IPS-20b (cell line): Measurements from ENCODE around the gene CRYBB1.

ENCODE experiments used
- H3K27ac ChIP-seq: one replicate; pipeline ENCODE4 v1.5.1; 2013; ENCODE audit warnings: low read length
- H3K27me3 ChIP-seq: 2 replicates; pipeline ENCODE4 v1.6.1; 2013; ENCODE audit warnings: mild to moderate bottlenecking, low read length, inconsistent platforms; ENCODE audit not compliant: insufficient read depth
- H3K36me3 ChIP-seq: 2 replicates; pipeline ENCODE4 v1.6.1; 2013; ENCODE audit warnings: low read depth, mild to moderate bottlenecking, inconsistent platforms, low read length, moderate library complexity; ENCODE audit not compliant: insufficient read depth
- H3K4me1 ChIP-seq: 2 replicates; pipeline ENCODE4 v1.6.1; 2013; ENCODE audit warnings: mild to moderate bottlenecking, control low read depth, inconsistent platforms, low read length, moderate library complexity; ENCODE audit not compliant: insufficient read depth
- H3K4me3 ChIP-seq: 2 replicates; pipeline ENCODE4 v1.5.1; 2013; ENCODE audit warnings: mild to moderate bottlenecking, low read length, inconsistent platforms
- H3K9ac ChIP-seq: 2 replicates; pipeline ENCODE4 v1.6.1; 2013; ENCODE audit warnings: low read depth, mild to moderate bottlenecking, inconsistent platforms, low read length, moderate library complexity
- H3K9me3 ChIP-seq: 2 replicates; pipeline ENCODE4 v1.6.1; 2013; ENCODE audit warnings: mild to moderate bottlenecking, low read depth, low read length, inconsistent platforms; ENCODE audit not compliant: insufficient read depth

The CRYBB1 gene

DNA sequence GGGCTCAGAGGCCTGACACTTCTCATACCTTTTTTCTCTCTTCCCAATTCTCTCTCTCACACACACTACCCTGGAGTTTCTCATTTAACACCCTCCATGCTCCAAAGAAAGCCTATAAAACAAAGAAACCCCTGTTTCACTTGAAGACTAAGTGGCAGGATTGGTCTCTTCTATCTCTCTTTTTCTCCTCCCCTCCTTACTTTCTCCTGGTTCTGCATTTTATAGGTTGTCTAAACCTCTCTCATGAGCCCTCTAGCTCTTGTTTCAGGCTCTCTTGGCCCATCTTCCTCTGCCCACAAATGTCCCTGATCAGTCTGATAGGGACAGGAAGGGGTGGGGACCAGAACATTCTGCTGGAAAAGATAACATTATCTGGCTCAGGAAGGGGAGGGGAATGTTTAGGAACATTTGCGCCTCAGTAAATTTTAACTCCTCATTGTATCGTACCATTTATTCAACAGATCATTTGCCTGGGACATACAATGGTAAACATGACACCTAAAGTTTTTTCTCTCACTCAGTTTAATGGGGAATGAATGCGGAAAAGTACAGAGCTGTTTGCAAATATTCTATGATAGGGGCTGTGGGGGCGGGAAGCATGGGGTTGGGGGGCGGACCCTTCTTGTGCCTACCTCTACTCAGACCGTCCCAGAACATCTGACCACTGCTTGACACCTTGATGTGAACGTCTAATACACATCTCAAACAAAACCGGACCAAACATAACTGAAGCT, 14.8 kb upstream of the CRYBB1 start:
- no peak overlapping the region for H3K9ac ChIP-seq
- no peak overlapping the region for H3K27ac ChIP-seq
- H3K4me1 ChIP-seq, result peaks cover 6% of the 10 kb centered on the region
- no peak overlapping the region for H3K4me3 ChIP-seq
- H3K27me3 ChIP-seq, result no peaks in the 10 kb centered on the region
- H3K9me3 ChIP-seq, result no peaks in the 10 kb centered on the region
- no peaks in the 10 kb centered on the region for H3K36me3 ChIP-seq

DNA sequence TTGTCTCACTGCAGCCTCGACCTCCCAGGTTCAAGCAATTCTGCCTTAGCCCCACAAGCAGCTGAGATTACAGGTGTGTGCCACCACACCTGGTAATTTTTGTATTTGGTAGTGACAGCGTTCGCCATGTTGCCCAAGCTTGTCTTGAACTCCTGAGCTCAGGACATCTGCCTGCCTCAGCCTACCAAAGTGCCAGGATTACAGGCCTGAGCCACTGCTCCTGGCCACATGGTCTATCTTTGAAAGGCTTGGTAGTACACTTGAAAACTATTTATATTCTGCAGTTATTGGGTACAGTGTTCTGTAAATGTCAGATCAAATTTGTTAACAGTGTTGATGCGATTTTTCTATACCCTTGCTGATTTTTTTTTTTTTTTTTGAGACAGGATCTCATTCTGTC, 13.5 kb upstream of the CRYBB1 start:
- Histone ChIP-seq H3K4me3 (no peak overlapping the region), H3K27ac (no peak overlapping the region), H3K4me1 (peaks cover 6% of the 10 kb centered on the region), H3K27me3 (no peaks in the 10 kb centered on the region), H3K36me3 (no peaks in the 10 kb centered on the region), H3K9ac (no peak overlapping the region), H3K9me3 (no peaks in the 10 kb centered on the region)

DNA sequence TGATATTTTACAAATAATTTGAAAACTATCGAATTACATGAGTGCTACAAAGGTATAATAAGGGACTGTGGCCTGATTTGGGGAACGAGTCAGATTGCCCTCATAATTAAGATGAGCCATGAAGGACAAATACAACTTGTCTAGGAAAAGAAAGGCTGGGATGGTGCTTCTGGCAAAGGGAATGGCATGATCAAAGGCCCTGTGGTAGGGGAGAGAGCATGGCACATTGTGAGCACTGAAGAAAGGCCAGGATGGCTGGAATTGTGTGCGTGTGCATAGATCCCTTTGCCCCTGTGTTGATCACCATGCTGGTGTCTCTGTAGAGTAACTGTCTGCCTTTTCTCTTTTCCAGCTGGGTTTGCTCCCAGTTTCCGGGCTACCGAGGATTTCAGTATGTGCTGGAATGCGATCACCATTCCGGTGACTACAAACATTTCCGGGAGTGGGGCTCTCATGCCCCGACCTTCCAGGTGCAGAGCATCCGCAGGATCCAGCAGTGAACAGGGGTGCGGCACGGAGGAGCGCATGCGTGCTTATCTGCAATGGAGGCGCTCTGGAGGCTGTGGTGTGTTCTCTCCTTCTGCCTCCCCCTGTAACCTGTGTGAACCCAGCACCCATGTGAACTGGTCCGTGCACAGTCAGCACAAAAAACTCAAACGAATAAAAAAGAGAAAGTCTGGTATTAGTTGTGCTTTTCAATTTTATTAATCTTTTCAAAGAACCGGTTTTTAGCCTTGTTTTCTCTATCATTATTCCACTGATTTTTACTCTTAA, 12.3 kb upstream of the CRYBB1 start:
- H3K4me3 ChIP-seq, result no peak overlapping the region
- H3K4me1 ChIP-seq, result peaks cover 6% of the 10 kb centered on the region
- no peak overlapping the region for H3K9ac ChIP-seq
- H3K27ac ChIP-seq, result no peak overlapping the region
- no peaks in the 10 kb centered on the region for H3K27me3 ChIP-seq
- H3K9me3 ChIP-seq, result no peaks in the 10 kb centered on the region
- no peaks in the 10 kb centered on the region for H3K36me3 ChIP-seq

DNA sequence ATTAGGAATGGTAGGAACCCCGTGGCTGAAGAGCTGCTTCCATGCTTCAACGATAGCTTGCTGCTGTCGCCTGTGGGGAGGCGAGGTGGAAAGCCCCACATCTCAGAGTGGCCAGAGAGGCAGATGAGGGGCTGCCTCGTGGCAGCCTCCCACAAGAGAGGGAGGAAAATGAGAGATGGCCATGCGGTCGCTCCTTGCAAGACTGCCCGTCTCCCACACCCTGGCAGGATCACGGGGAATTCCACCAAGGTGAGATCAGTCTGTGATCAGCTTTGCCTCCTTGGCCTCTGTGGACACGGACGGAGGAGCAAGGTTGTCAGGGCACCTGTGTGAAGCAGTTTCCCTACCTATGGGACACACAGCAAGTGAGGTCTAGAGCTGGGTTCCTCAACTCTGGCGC, 7.0 kb upstream of the CRYBB1 start:
- Histone ChIP-seq H3K4me3 (no peak overlapping the region), H3K9ac (no peak overlapping the region), H3K27ac (no peak overlapping the region), H3K36me3 (no peaks in the 10 kb centered on the region), H3K9me3 (no peaks in the 10 kb centered on the region), H3K4me1 (peaks cover 5% of the 10 kb centered on the region; the same call in 1 of the 2 replicates), H3K27me3 (no peaks in the 10 kb centered on the region; the same call in 1 of the 2 replicates)

DNA sequence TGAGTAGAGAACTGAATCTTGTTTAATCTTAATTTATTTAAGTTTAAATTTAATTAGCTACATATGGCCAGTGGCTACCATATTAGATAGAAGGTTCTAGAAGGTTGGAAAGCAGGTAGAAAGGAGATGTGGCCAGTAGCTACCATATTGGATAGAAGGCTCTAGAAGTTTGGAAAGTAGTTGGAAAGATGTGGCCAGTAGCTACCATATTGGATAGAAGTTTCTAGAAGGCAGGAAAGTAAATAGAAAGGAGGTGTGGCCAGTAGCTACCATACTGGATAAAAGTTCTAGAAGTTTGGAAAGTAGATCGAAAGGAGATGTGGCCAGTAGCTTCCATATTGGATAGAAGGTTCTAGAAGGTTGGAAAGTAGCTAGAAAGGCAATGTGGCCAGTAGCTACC, 6.2 kb upstream of the CRYBB1 start:
- Histone ChIP-seq H3K4me1 (peaks cover 5% of the 10 kb centered on the region; the same call in 1 of the 2 replicates), H3K27ac (no peak overlapping the region), H3K9ac (no peak overlapping the region), H3K4me3 (no peak overlapping the region), H3K36me3 (no peaks in the 10 kb centered on the region), H3K9me3 (no peaks in the 10 kb centered on the region), H3K27me3 (no peaks in the 10 kb centered on the region; the same call in 1 of the 2 replicates)

DNA sequence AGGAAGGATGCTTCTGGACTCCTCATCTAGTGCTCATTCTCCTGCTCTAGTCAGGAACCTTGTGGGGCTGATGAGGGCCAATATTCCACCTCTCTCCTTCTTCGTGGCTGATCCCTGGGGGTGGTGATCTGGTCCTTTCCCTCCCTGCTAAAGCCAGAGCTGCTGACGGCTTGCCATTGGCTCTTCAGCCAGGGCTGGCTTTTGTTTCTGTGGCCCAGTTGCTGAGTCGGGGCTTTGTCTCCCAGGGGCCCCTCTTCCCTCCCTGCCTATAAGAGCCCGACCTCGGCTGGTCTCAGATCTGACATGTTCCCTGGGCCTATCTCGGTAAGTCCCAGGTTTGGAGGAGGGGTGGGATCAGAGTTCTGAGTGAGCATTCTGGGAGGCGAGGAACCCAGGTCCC, 3.8 kb upstream of the CRYBB1 start, which contains the start of gene CRYBA4:
Gene CRYBA4 (plus strand): TSS at position 301 of the 400 bp plus-strand sequence. CDS start 634 bp downstream, outside the sequence.
- Histone ChIP-seq H3K4me3 (no peak within 1 kb of the TSS), H3K4me1 (peaks cover 19% of the 10 kb centered on the region; the same call in 1 of the 2 replicates), H3K27ac (no peak within 1 kb of the TSS), H3K9ac (no peak within 1 kb of the TSS), H3K36me3 (no peaks in the 10 kb centered on the region), H3K9me3 (no peaks in the 10 kb centered on the region), H3K27me3 (no peaks in the 10 kb centered on the region; the same call in 1 of the 2 replicates)

DNA sequence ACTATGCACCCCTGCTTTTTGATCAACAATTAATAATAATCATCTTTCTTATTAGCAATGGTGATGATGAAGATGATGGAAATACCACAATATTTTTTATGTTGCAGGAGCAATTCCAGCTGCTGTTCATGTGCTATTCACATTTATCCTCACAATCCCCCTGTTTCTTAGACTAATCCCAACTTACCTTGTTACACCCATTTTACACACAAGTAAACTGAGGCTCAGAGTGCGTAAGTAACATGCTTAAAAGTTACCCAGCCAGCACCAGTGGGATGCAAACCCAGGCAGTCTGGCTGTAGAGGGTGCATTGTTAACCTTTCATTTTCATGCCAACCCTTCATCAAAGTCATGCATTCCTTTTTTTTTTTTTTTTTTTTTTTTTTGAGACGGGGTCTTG, 2.4 kb upstream of the CRYBB1 start:
- peaks cover 26% of the 10 kb centered on the region; the same call in 1 of the 2 replicates for H3K4me1 ChIP-seq
- H3K36me3 ChIP-seq, result no peaks in the 10 kb centered on the region
- H3K27me3 ChIP-seq, result peaks cover 1% of the 10 kb centered on the region
- H3K9me3 ChIP-seq, result no peaks in the 10 kb centered on the region
- no peak overlapping the region for H3K27ac ChIP-seq
- H3K9ac ChIP-seq, result no peak overlapping the region
- H3K4me3 ChIP-seq, result no peak overlapping the region

DNA sequence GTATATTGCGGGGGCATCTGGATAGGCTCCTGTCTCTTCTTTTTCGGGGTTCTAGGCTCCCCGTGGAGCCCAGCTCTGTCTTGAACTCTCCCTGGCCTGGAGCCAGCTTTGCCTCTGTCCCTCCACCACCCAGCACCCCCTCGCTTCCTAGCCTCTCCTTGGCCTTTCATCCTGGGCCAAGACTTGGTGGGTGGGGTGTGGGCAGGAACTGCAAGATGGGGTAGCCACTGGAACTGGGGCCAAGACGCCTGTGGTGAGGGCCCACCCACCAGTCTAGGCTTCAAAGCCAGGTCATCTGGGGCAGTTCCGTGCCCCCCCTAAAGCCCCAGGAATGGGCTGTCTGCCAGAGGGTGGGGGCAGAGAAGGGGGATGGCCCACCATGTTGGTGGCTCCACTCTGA, 1.7 kb upstream of the CRYBB1 start:
- no peak overlapping the region for H3K9ac ChIP-seq
- H3K27me3 ChIP-seq, result peaks cover 8% of the 10 kb centered on the region
- peaks cover 26% of the 10 kb centered on the region; the same call in 1 of the 2 replicates for H3K4me1 ChIP-seq
- no peak overlapping the region for H3K4me3 ChIP-seq
- H3K36me3 ChIP-seq, result no peaks in the 10 kb centered on the region
- no peak overlapping the region for H3K27ac ChIP-seq
- H3K9me3 ChIP-seq, result no peaks in the 10 kb centered on the region

DNA sequence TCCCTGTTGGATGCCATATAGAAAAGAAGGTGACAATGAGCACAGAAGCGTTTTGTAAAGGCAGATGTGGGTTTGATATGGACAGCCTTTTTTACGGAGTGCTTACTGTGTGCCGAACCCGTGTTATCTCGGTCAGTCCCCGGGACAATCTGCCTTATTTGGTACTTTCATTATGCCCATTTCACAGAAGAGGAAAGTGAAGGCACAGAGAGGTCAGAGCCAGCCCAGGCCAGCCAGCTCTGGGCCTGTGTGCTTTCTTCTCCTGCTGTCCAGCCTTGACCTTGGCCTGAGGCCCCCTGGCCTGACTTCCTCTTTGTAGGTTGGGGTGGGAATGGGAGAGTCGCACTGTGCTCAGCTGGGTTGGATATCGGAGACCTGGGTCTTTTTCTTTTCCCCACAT, 628 bp upstream of the CRYBB1 start:
- no peak overlapping the region for H3K27ac ChIP-seq
- H3K36me3 ChIP-seq, result no peaks in the 10 kb centered on the region
- no peak overlapping the region for H3K9ac ChIP-seq
- H3K27me3 ChIP-seq, result peaks cover 12% of the 10 kb centered on the region
- H3K9me3 ChIP-seq, result no peaks in the 10 kb centered on the region
- H3K4me3 ChIP-seq, result no peak overlapping the region
- H3K4me1 ChIP-seq, result peaks cover 29% of the 10 kb centered on the region; the same call in 1 of the 2 replicates

DNA sequence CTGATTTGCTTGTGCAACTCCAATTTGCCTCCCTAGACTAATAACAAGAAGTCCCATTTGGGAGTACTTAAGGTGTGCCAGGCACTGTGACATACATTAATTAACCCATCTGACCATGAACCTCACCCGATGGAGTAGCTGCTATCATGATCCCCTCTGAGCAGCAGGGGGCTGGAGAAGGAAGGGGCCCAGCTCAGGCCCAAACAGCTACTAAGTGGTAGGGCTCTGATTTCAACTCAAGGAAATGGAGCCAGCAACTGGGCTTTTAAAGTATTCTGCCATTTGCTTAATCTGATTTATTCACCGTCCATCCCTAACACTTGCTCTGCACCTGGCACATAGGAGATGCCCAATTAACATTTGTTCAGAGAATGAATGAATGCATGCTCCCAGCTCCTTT, 1.2 kb downstream of the CRYBB1 start:
- Histone ChIP-seq H3K9me3 (no peaks in the 10 kb centered on the region), H3K9ac (0 out of 2 replicates have a peak overlapping the region, but pooled peaks have one; percentile 5), H3K4me3 (no peak overlapping the region), H3K27me3 (peaks cover 29% of the 10 kb centered on the region), H3K4me1 (peaks cover 37% of the 10 kb centered on the region), H3K36me3 (no peaks in the 10 kb centered on the region), H3K27ac (no peak overlapping the region)

DNA sequence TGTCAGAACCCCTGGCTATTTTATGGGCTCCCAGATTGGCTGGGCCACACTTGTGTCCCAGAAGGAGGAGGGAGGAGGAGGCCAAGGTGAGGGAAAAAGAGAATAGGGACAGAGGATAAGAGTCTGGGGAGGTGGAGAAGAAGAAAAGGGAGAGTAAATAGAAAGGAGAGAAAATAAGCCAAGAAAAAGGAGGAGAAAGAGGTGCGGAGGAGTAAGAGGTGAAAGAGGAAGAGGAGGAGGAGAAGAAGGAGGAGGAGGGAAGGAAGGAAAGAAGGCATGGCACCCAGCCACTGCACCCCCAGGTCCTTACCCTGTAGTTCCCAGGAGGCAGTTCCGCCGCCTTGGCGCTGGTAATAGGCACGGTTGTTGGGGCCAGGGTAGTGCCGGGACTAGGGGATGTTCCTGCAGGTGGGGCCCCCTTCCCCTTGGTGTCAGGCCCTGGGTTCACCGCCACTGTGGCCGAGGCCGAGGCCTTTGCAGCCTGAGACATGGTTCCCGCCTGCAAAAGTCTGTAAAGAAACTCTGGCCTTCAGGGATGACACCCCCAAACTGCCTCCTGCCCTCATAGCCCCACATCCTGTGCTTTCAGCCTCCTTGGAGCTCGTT, 1.9 kb downstream of the CRYBB1 start:
- H3K4me3 ChIP-seq, result no peak overlapping the region
- peaks cover 29% of the 10 kb centered on the region for H3K27me3 ChIP-seq
- peaks cover 32% of the 10 kb centered on the region for H3K4me1 ChIP-seq
- no peak overlapping the region for H3K9ac ChIP-seq
- no peaks in the 10 kb centered on the region for H3K9me3 ChIP-seq
- H3K36me3 ChIP-seq, result no peaks in the 10 kb centered on the region
- H3K27ac ChIP-seq, result no peak overlapping the region
